ENCODE results near the gene CAVIN4.

CAVIN4 gene

GRCh38 chr9:100580257-100580656 lies 2.4 kb downstream of the CAVIN4 start:
- no peak overlapping the region for H3K4me3 ChIP-seq (ENCODE audit: low read length)
- TF ChIP-seq ZNF274 (IDR thresholded peaks at IDR 0.05; ENCODE audit: low read depth, low read length), result no peak

- no peak for TF ChIP-seq ZNF274 (IDR thresholded peaks at IDR 0.05; ENCODE audit: low read depth, low read length)
- H3K4me3 ChIP-seq (ENCODE audit: low read length), result no peak overlapping the region
Observed at GRCh38 chr9:100581081-100581480, 3.2 kb downstream of the CAVIN4 start.

- TF ChIP-seq ZNF274 (IDR thresholded peaks at IDR 0.05; ENCODE audit: low read depth, low read length), result no peak
- no peak overlapping the region for H3K4me3 ChIP-seq (ENCODE audit: low read length)
Observed at GRCh38 chr9:100581661-100582060, 3.8 kb downstream of the CAVIN4 start.

- no peak for TF ChIP-seq ZNF274 (IDR thresholded peaks at IDR 0.05; ENCODE audit: low read depth, low read length)
- no peak overlapping the region for H3K4me3 ChIP-seq (ENCODE audit: low read length)
Observed at GRCh38 chr9:100583014-100583802, 5.3 kb downstream of the CAVIN4 start.

- TF ChIP-seq ZNF274 (IDR thresholded peaks at IDR 0.05; ENCODE audit: low read depth, low read length), result no peak
Observed at GRCh38 chr9:100584951-100585350, 7.1 kb downstream of the CAVIN4 start.

GRCh38 chr9:100586093-100586492 lies 8.2 kb downstream of the CAVIN4 start:
- no peak overlapping the region for H3K4me3 ChIP-seq (ENCODE audit: low read length)
- no peak for TF ChIP-seq ZNF274 (IDR thresholded peaks at IDR 0.05; ENCODE audit: low read depth, low read length)

More at GRCh38 chr9:100584951-100585350, 7.1 kb downstream of the CAVIN4 start:
- H3K4me3 ChIP-seq (ENCODE audit: low read length), result no peak overlapping the region

GRCh38 chr9:100587375-100587774 lies 9.5 kb downstream of the CAVIN4 start:
- no peak overlapping the region for H3K4me3 ChIP-seq (ENCODE audit: low read length)
- TF ChIP-seq ZNF274 (IDR thresholded peaks at IDR 0.05; ENCODE audit: low read depth, low read length), result no peak

GRCh38 chr9:100589582-100589981 lies 11.7 kb downstream of the CAVIN4 start:
- no peak for TF ChIP-seq ZNF274 (IDR thresholded peaks at IDR 0.05; ENCODE audit: low read depth, low read length)
- H3K4me3 ChIP-seq (ENCODE audit: low read length), result no peak overlapping the region

- H3K4me3 ChIP-seq (ENCODE audit: low read length), result no peak overlapping the region
- no peak for TF ChIP-seq ZNF274 (IDR thresholded peaks at IDR 0.05; ENCODE audit: low read depth, low read length)
Observed at GRCh38 chr9:100590481-100590880, 12.6 kb downstream of the CAVIN4 start.

- H3K4me3 ChIP-seq (ENCODE audit: low read length), result no peak overlapping the region
- no peak for TF ChIP-seq ZNF274 (IDR thresholded peaks at IDR 0.05; ENCODE audit: low read depth, low read length)
Observed at GRCh38 chr9:100591139-100591538, 13.3 kb downstream of the CAVIN4 start.

GRCh38 chr9:100591639-100592412 lies 13.9 kb downstream of the CAVIN4 start:
- TF ChIP-seq ZNF274 (IDR thresholded peaks at IDR 0.05; ENCODE audit: low read depth, low read length), result no peak
- H3K4me3 ChIP-seq (ENCODE audit: low read length), result no peak overlapping the region

GRCh38 chr9:100595391-100596199 lies 17.7 kb downstream of the CAVIN4 start:
- H3K4me3 ChIP-seq (ENCODE audit: low read length), result no peak overlapping the region
- no peak for TF ChIP-seq ZNF274 (IDR thresholded peaks at IDR 0.05; ENCODE audit: low read depth, low read length)

- H3K4me3 ChIP-seq (ENCODE audit: low read length), result no peak overlapping the region
- no peak for TF ChIP-seq ZNF274 (IDR thresholded peaks at IDR 0.05; ENCODE audit: low read depth, low read length)
Observed at GRCh38 chr9:100597236-100597635, 19.4 kb downstream of the CAVIN4 start.

- H3K4me3 ChIP-seq (ENCODE audit: low read length), result peak overlapping the region; percentile 50; the same call in 1 of the 2 replicates
- TF ChIP-seq ZNF274 (IDR thresholded peaks at IDR 0.05; ENCODE audit: low read depth, low read length), result no peak
Observed at GRCh38 chr9:100598641-100599145, 20.8 kb downstream of the CAVIN4 start.
